MM.1S (cell line): ENCODE measurements around the gene TRABD2B.

Experiments used
- DNase-seq: peaks from one replicate; pipeline ENCODE4 v3.0.0-alpha.2; 2015
- H2AFZ ChIP-seq: fragments of 300-600 bp; sonication (generic); 2 replicates; pipeline ENCODE4 v1.6.0; 2016; ENCODE audit warnings: antibody characterized with exemption, low read length
- H3F3A ChIP-seq: fragments of 300-600 bp; sonication (generic); 2 replicates; pipeline ENCODE4 v1.6.1; 2016; ENCODE audit warnings: mild to moderate bottlenecking, antibody characterized with exemption, low read length, moderate library complexity, mixed read lengths; ENCODE audit not compliant: insufficient read depth
- H3K27ac ChIP-seq: fragments of 300-600 bp; sonication (generic); 2 replicates; pipeline ENCODE4 v1.5.1; 2016; ENCODE audit warnings: mild to moderate bottlenecking, low read length
- H3K27me3 ChIP-seq: fragments of 300-600 bp; sonication (generic); replicated peaks from 2 replicates; pipeline ENCODE4 v1.6.0; 2016; ENCODE audit warnings: low read length; ENCODE audit not compliant: insufficient read depth
- H3K36me3 ChIP-seq: fragments of 300-600 bp; sonication (generic); replicated peaks from 2 replicates; pipeline ENCODE4 v1.6.1; 2016; ENCODE audit warnings: mild to moderate bottlenecking, low read length, mixed read lengths; ENCODE audit not compliant: insufficient read depth
- H3K4me1 ChIP-seq: fragments of 300-600 bp; sonication (generic); 2 replicates; pipeline ENCODE4 v1.6.1; 2016; ENCODE audit warnings: low read length, mixed read lengths
- H3K4me2 ChIP-seq: fragments of 300-600 bp; sonication (generic); 2 replicates; pipeline ENCODE4 v1.6.0; 2016; ENCODE audit warnings: low read depth, low read length
- H3K4me3 ChIP-seq: fragments of 300-600 bp; sonication (generic); 2 replicates; pipeline ENCODE4 v1.5.1; 2016; ENCODE audit warnings: low read length, mixed read lengths
- H3K79me2 ChIP-seq: fragments of 300-600 bp; sonication (generic); 2 replicates; pipeline ENCODE4 v1.6.1; 2016; ENCODE audit warnings: mixed run types, low read length, mixed read lengths
- H3K9ac ChIP-seq: fragments of 300-600 bp; sonication (generic); 2 replicates; pipeline ENCODE4 v1.6.1; 2016; ENCODE audit warnings: low read length, mixed read lengths
- H3K9me2 ChIP-seq: fragments of 300-600 bp; sonication (generic); replicated peaks from 2 replicates; pipeline ENCODE4 v1.6.1; 2016; ENCODE audit warnings: mild to moderate bottlenecking, low read length, mixed read lengths; ENCODE audit not compliant: insufficient read depth
- H3K9me3 ChIP-seq: fragments of 300-600 bp; sonication (generic); replicated peaks from 2 replicates; pipeline ENCODE4 v1.6.1; 2016; ENCODE audit warnings: mild to moderate bottlenecking, low read length, mixed read lengths; ENCODE audit not compliant: insufficient read depth
- H4K20me1 ChIP-seq: fragments of 300-600 bp; sonication (generic); 2 replicates; pipeline ENCODE4 v1.6.1; 2016; ENCODE audit warnings: mild to moderate bottlenecking, low read length, moderate library complexity, mixed read lengths; ENCODE audit not compliant: insufficient read depth
- EZH2 ChIP-seq: fragments of 300-600 bp; sonication (generic); optimal IDR thresholded peaks from 2 replicates; pipeline ENCODE3; 2017; ENCODE audit warnings: low read depth, mild to moderate bottlenecking, antibody characterized with exemption, low read length, mixed read lengths
- EZH2phosphoT487 ChIP-seq: fragments of 300-600 bp; sonication (generic); IDR thresholded peaks from 2 replicates; pipeline ENCODE4 v1.6.1; 2018; ENCODE audit warnings: antibody characterized with exemption, low read length
- TF ChIP-seq, protein P1 (sequence below): fragments of 300-600 bp; sonication (generic); IDR thresholded peaks from 2 replicates; pipeline ENCODE4 v1.5.1; 2016; ENCODE audit warnings: antibody characterized with exemption, low read length, mixed read lengths

The TRABD2B gene

GRCh38 chr1:47855230-47855629 is 142.0 kb downstream of the TRABD2B start:
- H3K4me3 ChIP-seq = no peak overlapping the region
- TF ChIP-seq, protein P1, sequence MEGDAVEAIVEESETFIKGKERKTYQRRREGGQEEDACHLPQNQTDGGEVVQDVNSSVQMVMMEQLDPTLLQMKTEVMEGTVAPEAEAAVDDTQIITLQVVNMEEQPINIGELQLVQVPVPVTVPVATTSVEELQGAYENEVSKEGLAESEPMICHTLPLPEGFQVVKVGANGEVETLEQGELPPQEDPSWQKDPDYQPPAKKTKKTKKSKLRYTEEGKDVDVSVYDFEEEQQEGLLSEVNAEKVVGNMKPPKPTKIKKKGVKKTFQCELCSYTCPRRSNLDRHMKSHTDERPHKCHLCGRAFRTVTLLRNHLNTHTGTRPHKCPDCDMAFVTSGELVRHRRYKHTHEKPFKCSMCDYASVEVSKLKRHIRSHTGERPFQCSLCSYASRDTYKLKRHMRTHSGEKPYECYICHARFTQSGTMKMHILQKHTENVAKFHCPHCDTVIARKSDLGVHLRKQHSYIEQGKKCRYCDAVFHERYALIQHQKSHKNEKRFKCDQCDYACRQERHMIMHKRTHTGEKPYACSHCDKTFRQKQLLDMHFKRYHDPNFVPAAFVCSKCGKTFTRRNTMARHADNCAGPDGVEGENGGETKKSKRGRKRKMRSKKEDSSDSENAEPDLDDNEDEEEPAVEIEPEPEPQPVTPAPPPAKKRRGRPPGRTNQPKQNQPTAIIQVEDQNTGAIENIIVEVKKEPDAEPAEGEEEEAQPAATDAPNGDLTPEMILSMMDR = no peak
- TF ChIP-seq EZH2 = no peak
- no peak for TF ChIP-seq EZH2phosphoT487
- no peak overlapping the region for H3K4me2 ChIP-seq
- H2AFZ ChIP-seq = no peak overlapping the region
- H3K27me3 ChIP-seq = no peaks in the 10 kb centered on the region
- no peaks in the 10 kb centered on the region for H3K4me1 ChIP-seq
- no peak overlapping the region for H3K27ac ChIP-seq
- no peaks in the 10 kb centered on the region for H3K79me2 ChIP-seq
- H3K9ac ChIP-seq = no peak overlapping the region
- no peaks in the 10 kb centered on the region for H3K36me3 ChIP-seq
- no peaks in the 10 kb centered on the region for H4K20me1 ChIP-seq
- H3K9me2 ChIP-seq = no peaks in the 10 kb centered on the region
- no peaks in the 10 kb centered on the region for H3K9me3 ChIP-seq
- no peak for DNase-seq
- H3F3A ChIP-seq = no peaks in the 10 kb centered on the region

GRCh38 chr1:47854552-47855144 is 142.5 kb downstream of the TRABD2B start:
- Histone ChIP-seq H3K4me1 (no peaks in the 10 kb centered on the region), H3F3A (no peaks in the 10 kb centered on the region), H3K36me3 (no peaks in the 10 kb centered on the region), H3K4me3 (no peak overlapping the region), H3K9me3 (no peaks in the 10 kb centered on the region), H3K27me3 (no peaks in the 10 kb centered on the region), H3K4me2 (no peak overlapping the region), H2AFZ (no peak overlapping the region), H3K9me2 (no peaks in the 10 kb centered on the region), H3K27ac (no peak overlapping the region), H3K79me2 (no peaks in the 10 kb centered on the region), H4K20me1 (no peaks in the 10 kb centered on the region), H3K9ac (no peak overlapping the region)
- DNase-seq = no peak
- TF ChIP-seq, protein P1 = no peak
- TF ChIP-seq EZH2 = no peak

DNA sequence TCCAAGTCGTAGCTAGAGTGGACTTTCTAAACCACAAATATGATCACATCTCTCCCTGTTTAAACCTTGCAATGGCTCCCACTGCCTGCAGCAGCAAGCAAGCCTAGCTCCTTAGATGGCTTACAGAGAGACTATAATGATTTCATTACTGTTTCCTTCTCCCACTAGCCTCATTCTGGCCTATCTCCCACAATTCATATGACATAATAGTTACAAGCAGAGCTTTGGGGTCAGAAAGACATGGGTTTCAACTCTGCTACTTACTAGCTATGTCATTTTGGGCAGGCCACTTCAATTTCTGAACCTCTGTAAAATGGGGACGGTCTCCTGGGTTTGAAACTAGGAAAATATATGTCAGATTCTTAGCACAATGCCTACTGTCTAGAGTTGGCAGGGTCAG is 143.3 kb downstream of the TRABD2B start:
- Histone ChIP-seq H4K20me1 (no peaks in the 10 kb centered on the region), H3K4me2 (no peak overlapping the region), H3K79me2 (no peaks in the 10 kb centered on the region), H3K27me3 (no peaks in the 10 kb centered on the region), H3K4me3 (no peak overlapping the region), H3K9ac (no peak overlapping the region), H3K9me3 (no peaks in the 10 kb centered on the region), H3K36me3 (no peaks in the 10 kb centered on the region), H3K4me1 (no peaks in the 10 kb centered on the region), H3K27ac (no peak overlapping the region), H2AFZ (no peak overlapping the region), H3K9me2 (no peaks in the 10 kb centered on the region), H3F3A (no peaks in the 10 kb centered on the region)
- no peak for DNase-seq
- no peak for TF ChIP-seq EZH2
- TF ChIP-seq, protein P1 = no peak
- no peak for TF ChIP-seq EZH2phosphoT487
